Cardiac fibroblast (primary cell): ENCODE measurements around the gene TBC1D32.
A peak's percentile ranks its signal among the peaks of the same experiment; 100 is the strongest.
"Not testable (repeated sequence)": the region's sequence is repeated elsewhere in the genome, so short reads cannot be mapped to it uniquely, and the experiment has no call there.

Source experiments
- DNase-seq, 2 donors: peaks; one replicate each; pipeline versions ENCODE4 v3.0.0 to v3.0.0-alpha.2; 2010; ENCODE audit warnings: low read depth in 2 of 2
- H3K4me3 ChIP-seq, 2 donors: replicated peaks in 1 of 2; 1 replicate in 1 of 2; 2 replicates in 1 of 2; pipeline ENCODE4 v1.5.1; 2011; ENCODE audit warnings: low read depth in 2 of 2, low read length in 2 of 2, mild to moderate bottlenecking in 2 of 2, moderate library complexity in 1 of 2
- CTCF ChIP-seq: IDR thresholded peaks from one replicate; pipeline ENCODE4 v1.5.1; 2011; ENCODE audit warnings: low read depth, mild to moderate bottlenecking, low read length, inconsistent platforms

The TBC1D32 gene

GRCh38 chr6:121339639-121340226, 5.5 kb upstream of the TBC1D32 start:
- H3K4me3 ChIP-seq: no peak overlapping the region
- no peak for TF ChIP-seq CTCF
- DNase-seq: no peak

- DNase-seq: no peak
- no peak overlapping the region for H3K4me3 ChIP-seq
- TF ChIP-seq CTCF: no peak
Observed at GRCh38 chr6:121338956-121339355, 4.7 kb upstream of the TBC1D32 start.

GRCh38 chr6:121338366-121338765, 4.1 kb upstream of the TBC1D32 start:
- DNase-seq: no peak
- TF ChIP-seq CTCF: no peak
- H3K4me3 ChIP-seq: no peak overlapping the region

GRCh38 chr6:121335087-121336008, 1.1 kb upstream of the TBC1D32 start:
- peak in 1 of 2 donors; percentile 26 for DNase-seq
- peak overlapping the region; percentile 79 to 84 for H3K4me3 ChIP-seq
- TF ChIP-seq CTCF: no peak

- H3K4me3 ChIP-seq: peak overlapping the region in 1 of 2 donors; percentile 79
- DNase-seq: not testable (repeated sequence)
Observed at GRCh38 chr6:121333694-121334093, 586 bp downstream of the TBC1D32 start.

GRCh38 chr6:121333196-121333595, 1.1 kb downstream of the TBC1D32 start:
- no peak overlapping the region for H3K4me3 ChIP-seq
- no peak for DNase-seq
- TF ChIP-seq CTCF: no peak

GRCh38 chr6:121330516-121330915, 3.8 kb downstream of the TBC1D32 start:
- DNase-seq: no peak
- no peak for TF ChIP-seq CTCF
- H3K4me3 ChIP-seq: no peak overlapping the region
